HG02973 (cell line): ENCODE results near the gene TMED8.

Experiments used
- ATAC-seq: cut with Tn5 transposase; IDR thresholded peaks from one replicate; pipeline ENCODE4 v1.9.1; 2021; ENCODE audit warnings: moderate library complexity; ENCODE audit not compliant: unreplicated experiment

The TMED8 gene

GRCh38 chr14:77302926-77303325, 74.0 kb downstream of the TMED8 start:
- no peak for ATAC-seq

GRCh38 chr14:77301103-77301502, 75.8 kb downstream of the TMED8 start:
- no peak for ATAC-seq

DNA sequence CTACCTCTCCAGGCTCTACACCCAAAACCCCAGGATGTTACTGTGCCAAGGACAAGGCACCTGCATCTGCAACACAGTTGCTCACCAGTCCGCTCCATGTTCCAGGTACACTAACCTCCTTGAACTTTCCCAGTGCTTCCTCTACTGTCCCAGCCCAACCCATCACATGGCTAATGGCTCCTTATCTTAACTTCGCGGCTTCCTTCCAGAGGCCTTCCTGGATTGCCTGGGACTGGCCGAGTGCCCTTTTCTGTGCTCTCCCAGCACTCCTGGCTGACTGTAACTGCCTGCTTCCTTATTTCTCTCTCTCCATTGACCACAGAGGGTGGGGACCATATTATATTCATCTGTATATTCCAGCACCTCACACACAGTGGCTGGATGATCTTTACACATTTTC, 77.1 kb downstream of the TMED8 start:
- no peak for ATAC-seq

- no peak for ATAC-seq
These were observed 80.0 kb downstream of the TMED8 start for GRCh38 chr14:77296906-77297305.

DNA sequence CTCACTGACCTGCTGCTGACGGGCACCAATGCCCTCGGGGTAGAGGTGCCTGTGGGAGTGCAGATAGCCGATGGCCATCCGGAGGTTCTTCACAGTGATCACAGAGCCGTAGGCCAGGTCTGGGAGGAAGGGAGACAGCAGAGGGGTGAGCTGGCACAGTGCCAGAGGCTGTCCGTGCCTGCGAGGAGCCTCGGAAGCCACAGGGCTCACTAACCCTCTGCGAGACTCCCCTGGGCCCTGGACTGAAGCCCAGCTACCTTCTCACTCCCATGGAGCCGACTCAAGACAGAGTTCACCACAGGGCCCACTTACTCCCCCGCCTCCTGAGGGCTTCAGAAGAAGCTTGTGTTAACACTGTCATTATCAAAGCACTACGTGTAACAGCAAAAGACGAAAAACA, 80.7 kb downstream of the TMED8 start:
- no peak for ATAC-seq

GRCh38 chr14:77290705-77291104, 86.2 kb downstream of the TMED8 start:
- no peak for ATAC-seq

DNA sequence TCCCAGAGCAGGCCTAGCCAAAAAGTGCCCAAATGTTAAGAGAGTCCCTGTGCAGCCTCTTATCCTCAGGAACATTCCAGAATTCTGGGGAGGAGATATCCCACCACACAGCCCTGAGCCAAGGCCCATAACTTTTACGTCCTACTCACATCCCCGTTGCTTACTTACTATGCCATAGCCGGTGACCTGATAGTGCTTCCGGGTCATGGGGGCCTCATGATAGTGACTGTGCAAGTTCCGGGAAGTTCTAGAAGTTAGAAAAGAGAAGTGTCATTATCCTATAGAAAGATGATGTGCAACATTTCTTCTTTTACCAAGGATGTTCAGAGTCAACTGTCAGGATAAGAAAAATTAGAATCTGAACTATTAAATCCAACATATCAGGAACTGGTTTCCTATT, 90.3 kb downstream of the TMED8 start:
- ATAC-seq = no peak
